ENCODE data around the gene RIMKLB.

Gene RIMKLB

DNA sequence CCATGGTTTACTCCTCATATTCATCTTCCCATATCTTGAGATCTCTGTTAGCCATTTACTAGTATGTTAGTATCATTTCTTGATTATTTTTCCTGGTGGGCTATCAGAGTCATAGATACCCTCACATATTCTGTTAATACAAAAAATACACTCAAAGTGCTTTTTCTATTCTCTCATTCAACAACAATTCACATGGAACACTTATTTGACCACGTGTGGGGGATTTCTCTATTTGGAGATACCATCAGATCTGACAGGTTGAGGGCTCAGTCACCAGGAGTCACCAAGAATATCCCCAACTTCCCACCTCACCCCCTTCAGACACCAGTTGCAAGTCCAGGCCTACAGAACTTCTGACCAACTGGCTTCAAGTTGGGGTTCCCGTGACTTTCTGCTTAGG is 72.7 kb downstream of the RIMKLB start:
- no peak overlapping the region for H3K4me3 ChIP-seq (ENCODE audit: low read depth, low read length)
- DNase-seq (ENCODE audit: low read depth) = no peak
- TF ChIP-seq, protein P1, sequence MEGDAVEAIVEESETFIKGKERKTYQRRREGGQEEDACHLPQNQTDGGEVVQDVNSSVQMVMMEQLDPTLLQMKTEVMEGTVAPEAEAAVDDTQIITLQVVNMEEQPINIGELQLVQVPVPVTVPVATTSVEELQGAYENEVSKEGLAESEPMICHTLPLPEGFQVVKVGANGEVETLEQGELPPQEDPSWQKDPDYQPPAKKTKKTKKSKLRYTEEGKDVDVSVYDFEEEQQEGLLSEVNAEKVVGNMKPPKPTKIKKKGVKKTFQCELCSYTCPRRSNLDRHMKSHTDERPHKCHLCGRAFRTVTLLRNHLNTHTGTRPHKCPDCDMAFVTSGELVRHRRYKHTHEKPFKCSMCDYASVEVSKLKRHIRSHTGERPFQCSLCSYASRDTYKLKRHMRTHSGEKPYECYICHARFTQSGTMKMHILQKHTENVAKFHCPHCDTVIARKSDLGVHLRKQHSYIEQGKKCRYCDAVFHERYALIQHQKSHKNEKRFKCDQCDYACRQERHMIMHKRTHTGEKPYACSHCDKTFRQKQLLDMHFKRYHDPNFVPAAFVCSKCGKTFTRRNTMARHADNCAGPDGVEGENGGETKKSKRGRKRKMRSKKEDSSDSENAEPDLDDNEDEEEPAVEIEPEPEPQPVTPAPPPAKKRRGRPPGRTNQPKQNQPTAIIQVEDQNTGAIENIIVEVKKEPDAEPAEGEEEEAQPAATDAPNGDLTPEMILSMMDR (IDR thresholded peaks at IDR 0.05; ENCODE audit: insufficient read depth, low read depth, low read length, missing control alignments) = no peak

DNA sequence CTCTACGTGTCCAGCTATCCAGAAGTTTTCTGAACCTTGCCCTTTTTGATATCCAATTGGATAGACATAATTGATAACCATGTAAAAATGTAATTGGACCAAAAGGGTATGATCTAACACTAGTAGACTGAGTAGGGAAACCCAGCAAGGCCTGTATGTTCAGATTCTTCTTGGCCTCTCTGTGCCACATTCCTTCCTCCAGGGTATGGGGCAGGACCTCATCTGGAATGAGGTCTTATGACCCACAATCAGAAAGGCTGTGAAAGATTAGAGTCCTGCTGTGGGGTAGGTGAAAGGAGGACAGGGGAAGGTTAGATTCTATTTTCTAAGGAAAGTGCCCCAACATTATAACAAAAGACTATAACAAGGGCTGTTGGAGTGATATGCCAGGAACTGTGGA is 73.3 kb downstream of the RIMKLB start:
- no peak overlapping the region for H3K4me3 ChIP-seq (ENCODE audit: low read depth, low read length)
- TF ChIP-seq, protein P1 (IDR thresholded peaks at IDR 0.05; ENCODE audit: insufficient read depth, low read depth, low read length, missing control alignments) = no peak
- no peak for DNase-seq (ENCODE audit: low read depth)

- no peak for DNase-seq (ENCODE audit: low read depth)
- H3K4me3 ChIP-seq (ENCODE audit: low read depth, low read length) = no peak overlapping the region
- TF ChIP-seq, protein P1 (IDR thresholded peaks at IDR 0.05; ENCODE audit: insufficient read depth, low read depth, low read length, missing control alignments) = no peak
Observed at GRCh38 chr12:8773461-8773860, 75.7 kb downstream of the RIMKLB start.

GRCh38 chr12:8779281-8779680 is 81.5 kb downstream of the RIMKLB start:
- no peak overlapping the region for H3K4me3 ChIP-seq (ENCODE audit: low read depth, low read length)
- TF ChIP-seq, protein P1 (IDR thresholded peaks at IDR 0.05; ENCODE audit: insufficient read depth, low read depth, low read length, missing control alignments) = no peak
- no peak for DNase-seq (ENCODE audit: low read depth)

DNA sequence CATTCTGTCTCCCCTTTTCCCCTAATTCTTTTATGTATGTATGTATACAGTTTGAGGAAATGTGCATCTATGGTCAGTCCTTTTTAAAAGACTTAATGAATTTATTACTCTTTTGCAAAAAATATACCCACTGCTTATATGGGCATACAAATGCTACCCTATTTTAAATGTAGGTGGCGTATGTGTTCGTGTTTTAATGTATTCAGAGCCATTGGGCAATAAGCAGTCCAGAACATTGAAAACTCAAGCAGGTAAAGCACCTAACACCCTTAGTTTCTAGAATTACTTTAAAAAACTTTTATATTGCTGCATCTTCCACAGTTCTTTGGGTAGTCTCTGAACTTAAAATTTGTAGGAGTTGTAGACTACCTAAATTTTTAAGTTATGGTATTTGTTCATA is 82.1 kb downstream of the RIMKLB start:
- TF ChIP-seq, protein P1 (IDR thresholded peaks at IDR 0.05; ENCODE audit: insufficient read depth, low read depth, low read length, missing control alignments) = no peak
- H3K4me3 ChIP-seq (ENCODE audit: low read depth, low read length) = no peak overlapping the region
- peak; percentile 5 for DNase-seq (ENCODE audit: low read depth)

DNA sequence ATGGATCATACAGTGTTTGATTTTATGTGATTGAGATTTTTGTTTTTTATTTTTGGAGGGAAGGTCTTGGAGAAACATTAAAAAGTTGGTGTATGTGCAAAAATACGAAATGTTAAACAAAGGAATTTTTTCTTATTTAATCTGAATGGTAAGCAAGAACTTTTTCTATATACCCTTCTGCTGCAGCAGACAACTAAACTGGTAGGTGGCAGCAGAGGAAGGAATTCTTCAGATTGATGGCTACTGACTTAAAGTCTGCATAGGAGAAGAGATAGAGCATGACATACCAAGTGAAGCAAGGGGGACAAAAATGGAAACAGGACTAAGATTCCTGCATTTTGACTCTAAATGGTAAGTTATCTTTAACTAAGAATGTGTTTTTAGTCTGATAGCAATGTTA is 82.6 kb downstream of the RIMKLB start:
- TF ChIP-seq, protein P1 (IDR thresholded peaks at IDR 0.05; ENCODE audit: insufficient read depth, low read depth, low read length, missing control alignments) = peak; percentile 21
- H3K4me3 ChIP-seq (ENCODE audit: low read depth, low read length) = no peak overlapping the region
- peak; percentile 35 for DNase-seq (ENCODE audit: low read depth)

DNA sequence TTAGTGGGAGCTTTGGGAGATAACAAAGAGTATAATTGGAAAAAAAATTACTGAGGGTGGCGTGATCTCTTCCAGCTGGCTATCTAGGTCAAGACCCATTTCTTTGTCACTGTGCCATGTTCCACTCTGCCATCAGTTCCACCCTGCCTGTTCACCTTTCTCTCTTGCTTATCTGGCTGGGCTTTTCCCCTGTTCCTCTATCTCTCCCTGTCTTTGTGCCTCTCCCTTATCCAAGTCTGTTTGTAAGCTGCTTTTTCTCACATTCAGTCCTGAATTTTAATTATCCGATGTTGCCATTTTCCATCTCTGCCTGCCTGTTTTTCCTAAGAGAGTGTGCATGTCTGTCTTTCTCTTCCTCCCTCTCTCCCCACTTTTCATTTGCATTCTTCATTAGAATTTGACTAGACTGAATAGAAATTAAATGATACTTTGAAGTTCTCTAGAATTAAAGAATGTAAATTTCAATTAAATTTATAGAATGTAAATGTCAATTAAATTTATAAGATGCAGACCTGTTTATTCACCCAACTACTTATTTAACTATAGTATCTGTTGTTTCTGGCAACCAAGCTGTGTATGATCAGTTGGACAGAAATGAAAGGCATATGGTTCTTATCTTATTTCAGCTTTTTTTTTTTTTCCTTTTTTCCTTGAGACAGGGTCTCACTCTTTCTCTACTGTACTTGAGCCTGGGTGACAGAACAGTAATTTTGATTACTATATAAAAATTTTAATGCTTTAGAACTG is 83.8 kb downstream of the RIMKLB start:
- no peak for DNase-seq (ENCODE audit: low read depth)
- TF ChIP-seq, protein P1 (IDR thresholded peaks at IDR 0.05; ENCODE audit: insufficient read depth, low read depth, low read length, missing control alignments) = no peak
- no peak overlapping the region for H3K4me3 ChIP-seq (ENCODE audit: low read depth, low read length)
